Neural progenitor cell (in vitro differentiated cells): ENCODE data around the gene GUCA1A. TPM values are rescaled to one million over a fixed set of nuclear protein-coding genes. Genes with fewer than 3 reads are reported as not detected.

Experiments
- DNase-seq: peaks from one replicate; pipeline ENCODE4 v3.0.0-alpha.2; 2016; ENCODE audit warnings: low spot score
- H2AFZ ChIP-seq: fragments of 200-600 bp; sonication (generic); replicated peaks from 2 replicates; pipeline ENCODE4 v1.6.1; 2016; ENCODE audit warnings: antibody characterized with exemption
- H3F3A ChIP-seq: fragments of 200-600 bp; sonication (generic); 2 replicates; pipeline ENCODE4 v1.6.1; 2016; ENCODE audit warnings: antibody characterized with exemption, low read depth
- H3K27ac ChIP-seq: fragments of 200-600 bp; sonication (generic); 2 replicates; pipeline ENCODE4 v1.5.1; 2016; ENCODE audit warnings: mild to moderate bottlenecking
- H3K27me3 ChIP-seq: fragments of 200-600 bp; sonication (generic); 2 replicates; pipeline ENCODE4 v1.6.1; 2016; ENCODE audit warnings: mild to moderate bottlenecking, moderate library complexity
- H3K36me3 ChIP-seq: fragments of 200-600 bp; sonication (generic); 2 replicates; pipeline ENCODE4 v1.5.1; 2016
- H3K4me1 ChIP-seq: fragments of 200-600 bp; sonication (generic); 2 replicates; pipeline ENCODE4 v1.6.1; 2016; ENCODE audit warnings: mixed run types
- H3K4me2 ChIP-seq: fragments of 200-600 bp; sonication (generic); 2 replicates; pipeline ENCODE4 v1.6.1; 2016
- H3K4me3 ChIP-seq: fragments of 200-600 bp; sonication (generic); 2 replicates; pipeline ENCODE4 v1.5.1; 2016
- H3K79me2 ChIP-seq: fragments of 200-600 bp; sonication (generic); 2 replicates; pipeline ENCODE4 v1.6.1; 2016; ENCODE audit warnings: low read depth
- H3K9ac ChIP-seq: fragments of 200-600 bp; sonication (generic); 2 replicates; pipeline ENCODE4 v1.6.1; 2016
- H3K9me3 ChIP-seq: fragments of 200-600 bp; sonication (generic); 2 replicates; pipeline ENCODE4 v1.5.1; 2016; ENCODE audit warnings: low read depth
- H4K20me1 ChIP-seq: fragments of 200-600 bp; sonication (generic); 2 replicates; pipeline ENCODE4 v1.6.1; 2016; ENCODE audit warnings: low read depth
- H3K27ac Mint-ChIP-seq: 3 replicates; pipeline ENCODE4 v1.8.0; 2021; ENCODE audit warnings: mixed read lengths
- H3K27me3 Mint-ChIP-seq: 2 replicates; pipeline ENCODE4 v1.8.0; 2022; ENCODE audit warnings: low read depth, mild to moderate bottlenecking, inconsistent platforms, moderate library complexity, mixed read lengths; ENCODE audit not compliant: insufficient read depth
- H3K36me3 Mint-ChIP-seq: 3 replicates; pipeline ENCODE4 v1.8.0; 2021; ENCODE audit warnings: mixed read lengths
- H3K4me1 Mint-ChIP-seq: 3 replicates; pipeline ENCODE4 v1.8.0; 2021; ENCODE audit warnings: mixed read lengths
- H3K4me3 Mint-ChIP-seq: 3 replicates; pipeline ENCODE4 v1.8.0; 2021; ENCODE audit warnings: mild to moderate bottlenecking, moderate library complexity, mixed read lengths
- H3K9me3 Mint-ChIP-seq: 3 replicates; pipeline ENCODE4 v1.8.0; 2020; ENCODE audit warnings: mixed read lengths
- EZH2 ChIP-seq: fragments of 200-600 bp; sonication (generic); IDR thresholded peaks from 2 replicates; pipeline ENCODE4 v1.6.1; 2017; ENCODE audit warnings: antibody characterized with exemption, mild to moderate bottlenecking, moderate library complexity
- EZH2phosphoT487 ChIP-seq: fragments of 200-600 bp; sonication (generic); IDR thresholded peaks from 2 replicates; pipeline ENCODE4 v1.6.1; 2017; ENCODE audit warnings: antibody characterized with exemption
- total RNA-seq: library from RNA; depleted of rRNA; stranded (reverse); fragments of >200 nt; gene quantifications from 2 replicates; pipeline ENCODE4 v1.2.3, GENCODE V29; 2015; ENCODE audit warnings: low replicate concordance
- TF ChIP-seq, protein P1 (sequence below): fragments of 200-600 bp; sonication (generic); IDR thresholded peaks from 2 replicates; pipeline ENCODE4 v1.5.1; 2017; ENCODE audit warnings: antibody characterized with exemption, mild to moderate bottlenecking

The GUCA1A gene
- total RNA-seq, 1 donor from 2014 or later, result 1.9 TPM

DNA sequence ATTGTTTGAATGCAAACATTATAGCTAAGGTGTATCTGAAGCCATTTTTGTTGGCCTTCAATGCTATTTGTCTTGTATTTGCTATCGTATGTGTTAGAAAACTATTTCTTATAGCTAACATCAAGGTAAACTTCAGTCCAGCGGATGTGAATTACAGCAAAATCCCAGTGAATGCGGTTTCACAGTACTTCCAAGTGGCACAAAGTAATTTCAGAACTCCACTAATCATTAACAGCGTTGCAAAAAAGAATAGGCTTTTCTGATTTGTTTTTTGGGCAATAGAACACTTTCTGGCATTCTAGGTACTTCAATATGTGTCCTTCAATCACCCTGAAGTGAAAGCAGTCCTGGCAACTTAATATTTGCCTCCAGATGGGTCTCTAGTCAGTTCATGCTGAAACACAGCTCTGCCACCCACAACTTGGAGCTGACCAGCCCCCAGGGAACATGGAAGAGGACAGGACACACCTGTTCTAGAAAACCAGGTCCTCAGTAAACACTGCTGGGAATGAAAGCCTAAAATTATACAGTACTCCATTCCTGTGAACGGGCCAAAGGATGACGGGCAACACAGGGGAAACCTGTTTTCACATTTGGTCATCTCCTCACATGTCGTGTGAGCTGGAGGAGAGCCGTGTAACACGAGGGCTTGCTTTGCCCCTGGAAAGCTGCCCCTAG is 54.1 kb downstream of the GUCA1A start:
- Histone ChIP-seq H3K27ac (no peak overlapping the region), H3K27me3 (no peaks in the 10 kb centered on the region), H3K9ac (no peak overlapping the region), H3K4me1 (no peaks in the 10 kb centered on the region), H3K9me3 (no peaks in the 10 kb centered on the region), H3K79me2 (no peaks in the 10 kb centered on the region), H2AFZ (no peak overlapping the region), H3K4me3 (no peak overlapping the region), H3F3A (peaks cover 6% of the 10 kb centered on the region), H3K4me2 (no peak overlapping the region), H3K36me3 (no peaks in the 10 kb centered on the region), H4K20me1 (no peaks in the 10 kb centered on the region)
- DNase-seq, result no peak
- Mint-ChIP-seq H3K36me3 (peaks cover 13% of the 10 kb centered on the region), H3K27me3 (peaks cover 2% of the 10 kb centered on the region), H3K27ac (no peak overlapping the region), H3K9me3 (no peaks in the 10 kb centered on the region), H3K4me1 (peaks cover 14% of the 10 kb centered on the region), H3K4me3 (no peak overlapping the region)
- TF ChIP-seq EZH2 (no peak), EZH2phosphoT487 (no peak)

DNA sequence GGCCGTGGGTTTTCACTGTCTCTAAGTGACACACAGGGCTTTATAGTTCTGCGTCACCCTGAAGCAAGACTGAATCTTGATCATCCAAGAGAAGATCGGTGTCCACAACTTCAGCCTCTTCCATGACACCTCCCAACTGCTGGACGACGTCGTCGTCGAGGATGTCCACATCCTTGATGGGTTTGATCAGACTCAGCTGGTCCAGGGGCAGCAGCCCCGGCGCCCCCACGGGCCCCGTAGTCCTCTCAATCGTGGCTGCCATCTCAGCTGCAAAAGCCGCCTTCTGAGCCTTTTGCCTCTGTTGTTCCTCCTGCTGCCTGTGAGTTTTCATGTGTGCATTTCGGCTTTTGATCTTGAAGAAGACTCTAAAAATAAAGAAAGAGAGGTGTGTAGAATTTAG is 55.1 kb downstream of the GUCA1A start:
- Histone ChIP-seq H3K4me1 (no peaks in the 10 kb centered on the region), H2AFZ (no peak overlapping the region), H3K27ac (no peak overlapping the region), H3F3A (peaks cover 6% of the 10 kb centered on the region), H3K4me3 (no peak overlapping the region), H3K9ac (no peak overlapping the region), H3K36me3 (no peaks in the 10 kb centered on the region), H3K79me2 (no peaks in the 10 kb centered on the region), H3K9me3 (no peaks in the 10 kb centered on the region), H3K4me2 (no peak overlapping the region), H4K20me1 (no peaks in the 10 kb centered on the region), H3K27me3 (no peaks in the 10 kb centered on the region)
- H3K4me1 Mint-ChIP-seq, result peaks cover 14% of the 10 kb centered on the region
- TF ChIP-seq EZH2phosphoT487 (no peak), EZH2 (no peak)
- TF ChIP-seq, protein P1, sequence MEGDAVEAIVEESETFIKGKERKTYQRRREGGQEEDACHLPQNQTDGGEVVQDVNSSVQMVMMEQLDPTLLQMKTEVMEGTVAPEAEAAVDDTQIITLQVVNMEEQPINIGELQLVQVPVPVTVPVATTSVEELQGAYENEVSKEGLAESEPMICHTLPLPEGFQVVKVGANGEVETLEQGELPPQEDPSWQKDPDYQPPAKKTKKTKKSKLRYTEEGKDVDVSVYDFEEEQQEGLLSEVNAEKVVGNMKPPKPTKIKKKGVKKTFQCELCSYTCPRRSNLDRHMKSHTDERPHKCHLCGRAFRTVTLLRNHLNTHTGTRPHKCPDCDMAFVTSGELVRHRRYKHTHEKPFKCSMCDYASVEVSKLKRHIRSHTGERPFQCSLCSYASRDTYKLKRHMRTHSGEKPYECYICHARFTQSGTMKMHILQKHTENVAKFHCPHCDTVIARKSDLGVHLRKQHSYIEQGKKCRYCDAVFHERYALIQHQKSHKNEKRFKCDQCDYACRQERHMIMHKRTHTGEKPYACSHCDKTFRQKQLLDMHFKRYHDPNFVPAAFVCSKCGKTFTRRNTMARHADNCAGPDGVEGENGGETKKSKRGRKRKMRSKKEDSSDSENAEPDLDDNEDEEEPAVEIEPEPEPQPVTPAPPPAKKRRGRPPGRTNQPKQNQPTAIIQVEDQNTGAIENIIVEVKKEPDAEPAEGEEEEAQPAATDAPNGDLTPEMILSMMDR, result no peak
- peaks cover 14% of the 10 kb centered on the region for H3K36me3 Mint-ChIP-seq
- no peak overlapping the region for H3K4me3 Mint-ChIP-seq
- DNase-seq, result no peak
- H3K27me3 Mint-ChIP-seq, result peaks cover 2% of the 10 kb centered on the region
- H3K9me3 Mint-ChIP-seq, result no peaks in the 10 kb centered on the region
- no peak overlapping the region for H3K27ac Mint-ChIP-seq

Other genes starting within 250 kb of the GUCA1A start
- gene CCND3, start 231.6 kb upstream of the GUCA1A start, total RNA-seq, result 7.6 and 16.2 TPM in 2 replicates
- gene TAF8, start 122.8 kb upstream of the GUCA1A start, total RNA-seq, result 38.0 and 43.8 TPM in 2 replicates
- 1.2 and 1.8 TPM in 2 replicates for gene C6orf132, start 30.7 kb upstream of the GUCA1A start, total RNA-seq
- gene GUCA1B, start 21.6 kb downstream of the GUCA1A start, total RNA-seq, result 0.22 and 1.2 TPM in 2 replicates
- 42.1 and 68.0 TPM in 2 replicates for gene MRPS10, start 44.5 kb downstream of the GUCA1A start, total RNA-seq